Stimulated activated CD8-positive, alpha-beta memory T cell treated with anti-CD3 and anti-CD28 coated beads, Interleukin-12 subunit alpha, Interleukin-12 subunit beta, amount 100 ng/mL, for 24 hours (primary cell): ENCODE measurements around the gene NEGR1.

Source experiments
- DNase-seq: peaks from one replicate; pipeline ENCODE4 v3.0.0-alpha.2; 2020; ENCODE audit errors: extremely low read depth

The NEGR1 gene

DNA sequence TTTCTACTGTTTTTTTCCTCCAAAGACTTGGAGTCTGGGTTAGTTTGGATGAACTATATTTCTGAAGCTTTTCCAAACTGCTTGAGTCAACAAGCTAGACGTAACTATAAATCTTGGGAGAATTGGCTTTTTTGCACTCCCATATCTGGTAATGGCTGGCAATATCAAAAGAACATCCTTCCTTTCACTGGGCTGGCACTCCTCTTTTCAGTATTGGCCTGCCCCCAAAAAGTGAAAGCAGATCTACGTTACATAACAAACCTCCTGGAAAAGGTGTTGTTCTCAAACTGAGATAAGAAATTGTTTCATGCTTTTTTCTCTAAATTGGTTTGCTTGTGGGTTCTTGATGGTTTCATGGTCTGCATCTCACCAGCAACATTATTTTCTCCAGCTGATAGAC is 499.3 kb downstream of the NEGR1 start:
- no peak for DNase-seq

DNA sequence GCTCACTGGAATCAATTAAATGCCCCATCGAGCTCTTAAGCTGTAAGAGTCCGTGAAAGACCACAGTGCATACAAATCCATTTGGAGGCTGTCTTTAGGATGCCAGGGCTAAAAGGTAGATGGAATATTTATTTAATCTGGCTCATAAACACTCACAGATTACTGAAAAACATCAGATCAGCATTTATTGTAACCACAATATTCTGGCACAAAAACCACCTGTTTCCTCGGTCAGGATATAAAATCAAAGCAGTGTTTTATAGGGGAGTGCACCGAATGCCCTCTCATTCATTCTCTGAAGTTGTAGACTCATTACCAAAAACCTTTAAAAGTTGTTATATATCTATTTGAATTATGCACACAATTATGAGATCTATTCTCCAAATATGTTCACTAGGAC is 500.9 kb downstream of the NEGR1 start:
- no peak for DNase-seq

DNA sequence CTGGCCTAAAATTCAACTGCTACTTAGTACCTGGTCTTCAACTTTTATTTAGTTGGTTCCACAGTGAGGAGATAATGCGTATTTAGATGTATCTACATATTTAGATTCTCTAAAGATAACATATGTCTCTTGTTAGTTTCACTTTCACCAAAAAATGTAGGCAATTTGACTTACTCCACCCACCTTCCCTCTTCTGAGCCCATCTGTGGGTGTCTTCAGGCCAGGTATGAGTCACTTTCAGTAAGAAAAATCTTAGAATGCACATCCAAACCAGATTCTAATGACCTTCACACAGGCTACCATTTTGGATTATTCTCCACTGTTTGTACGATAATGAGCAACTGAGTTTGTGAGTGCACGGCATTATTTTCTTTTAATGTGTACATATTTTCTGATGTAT is 501.7 kb downstream of the NEGR1 start:
- DNase-seq, result no peak

GRCh38 chr1:71778940-71779339 is 503.4 kb downstream of the NEGR1 start:
- DNase-seq, result no peak

DNA sequence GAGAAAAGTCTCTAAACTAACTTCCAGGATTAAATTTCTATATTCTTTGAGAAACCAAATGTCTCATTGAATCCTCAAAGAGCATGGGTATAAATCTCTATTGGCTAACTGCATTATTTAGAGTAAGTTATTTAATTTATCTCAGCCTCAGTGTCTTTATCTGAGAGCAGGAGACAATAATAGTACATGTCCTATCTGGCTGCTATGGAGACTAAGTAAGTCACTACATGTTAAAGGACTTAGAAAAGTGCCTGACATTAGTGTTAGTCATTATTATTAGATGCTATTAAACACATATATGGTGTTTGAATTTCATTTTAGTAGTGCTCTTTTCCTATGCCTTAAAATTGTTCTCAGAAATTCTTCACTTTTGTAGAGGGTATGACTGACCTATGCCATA is 505.2 kb downstream of the NEGR1 start:
- DNase-seq, result no peak

DNA sequence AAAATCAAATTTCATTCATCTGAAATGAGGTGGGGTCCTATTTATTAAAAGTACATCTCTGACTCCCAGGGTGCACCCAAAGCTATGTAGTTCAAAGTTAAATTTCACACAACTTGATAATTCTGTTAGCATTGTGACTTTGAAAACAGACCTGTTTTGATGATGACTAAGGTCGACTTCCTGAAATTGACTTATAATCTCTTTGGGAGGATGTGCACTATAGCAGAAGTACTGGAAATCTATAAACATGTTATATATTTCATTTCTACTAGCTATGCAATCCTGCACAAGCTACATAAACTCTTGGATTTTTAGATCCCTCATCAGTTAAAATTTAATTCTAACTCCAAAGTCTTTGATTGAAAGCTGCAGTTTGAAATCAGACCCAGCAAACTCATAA is 507.6 kb downstream of the NEGR1 start:
- DNase-seq, result no peak

- no peak for DNase-seq
These were observed 512.2 kb downstream of the NEGR1 start for GRCh38 chr1:71770121-71770520.

- no peak for DNase-seq
These were observed 515.6 kb downstream of the NEGR1 start for GRCh38 chr1:71766748-71767147.

- no peak for DNase-seq
These were observed 519.7 kb downstream of the NEGR1 start for GRCh38 chr1:71762514-71763255.

GRCh38 chr1:71755441-71755840 is 526.9 kb downstream of the NEGR1 start:
- DNase-seq, result no peak

GRCh38 chr1:71753746-71754145 is 528.6 kb downstream of the NEGR1 start:
- no peak for DNase-seq

- DNase-seq, result no peak
These were observed 537.0 kb downstream of the NEGR1 start for GRCh38 chr1:71745326-71745725.

- DNase-seq, result no peak
These were observed 538.5 kb downstream of the NEGR1 start for GRCh38 chr1:71743862-71744261.

- no peak for DNase-seq
These were observed 543.4 kb downstream of the NEGR1 start for GRCh38 chr1:71738910-71739309.

DNA sequence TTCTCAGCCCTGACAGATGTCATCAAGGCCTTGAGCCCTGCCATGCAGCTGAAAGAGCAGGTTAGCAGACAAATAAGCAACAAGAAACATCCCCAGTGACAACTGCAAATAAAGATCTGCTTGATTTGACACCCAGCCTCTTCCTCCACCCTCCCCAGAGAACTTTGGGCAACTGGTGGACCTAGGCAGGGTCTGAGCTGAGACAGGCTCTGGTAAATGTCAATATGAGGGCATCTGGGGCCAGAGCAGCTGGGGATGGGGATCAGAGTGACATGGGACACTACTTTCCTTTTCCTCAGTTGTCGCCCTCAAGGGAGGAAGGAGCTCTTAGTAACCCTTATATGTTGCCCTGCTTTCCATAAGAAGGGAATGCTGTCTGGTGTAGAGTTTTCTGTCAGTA is 544.1 kb downstream of the NEGR1 start:
- DNase-seq, result no peak

DNA sequence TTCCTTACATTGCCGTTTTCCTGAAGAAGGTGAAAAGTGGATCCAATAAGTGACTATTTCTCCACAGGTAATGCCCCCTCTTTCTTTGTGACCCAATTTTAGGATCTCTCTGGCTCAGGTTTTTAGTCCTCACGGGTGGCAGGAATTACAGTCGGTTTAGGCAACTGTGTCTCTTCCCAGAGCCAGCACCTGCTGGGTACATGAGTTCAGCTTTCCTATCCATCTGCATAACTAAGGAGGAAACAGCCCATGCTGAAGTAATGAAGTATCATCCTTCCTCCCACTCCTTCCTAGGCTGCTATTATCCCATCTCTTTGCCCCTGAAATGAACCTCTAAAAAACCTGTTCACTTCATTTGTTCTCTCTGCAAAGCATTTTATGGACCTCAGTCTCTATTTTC is 544.6 kb downstream of the NEGR1 start:
- no peak for DNase-seq

DNA sequence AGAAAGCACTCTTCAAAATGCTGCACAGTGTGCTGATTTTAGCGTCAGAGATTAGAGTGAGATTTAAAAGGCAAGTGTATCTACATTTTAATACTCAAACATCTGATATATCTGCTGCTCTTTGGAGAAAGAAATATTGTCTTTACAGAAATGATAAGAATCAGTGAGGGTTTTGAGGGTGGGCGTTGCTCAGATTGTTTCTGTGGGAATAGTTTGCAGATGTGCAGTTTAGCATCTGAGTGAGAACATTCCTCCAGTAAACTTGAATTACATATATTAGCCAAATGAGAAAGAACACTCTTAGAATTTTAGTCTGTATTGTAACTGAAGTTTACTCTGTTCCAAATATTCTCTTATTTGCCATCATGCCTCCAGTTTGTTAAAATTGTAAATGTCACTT is 549.2 kb downstream of the NEGR1 start:
- no peak for DNase-seq

GRCh38 chr1:71721532-71721931 is 560.8 kb downstream of the NEGR1 start:
- no peak for DNase-seq

DNA sequence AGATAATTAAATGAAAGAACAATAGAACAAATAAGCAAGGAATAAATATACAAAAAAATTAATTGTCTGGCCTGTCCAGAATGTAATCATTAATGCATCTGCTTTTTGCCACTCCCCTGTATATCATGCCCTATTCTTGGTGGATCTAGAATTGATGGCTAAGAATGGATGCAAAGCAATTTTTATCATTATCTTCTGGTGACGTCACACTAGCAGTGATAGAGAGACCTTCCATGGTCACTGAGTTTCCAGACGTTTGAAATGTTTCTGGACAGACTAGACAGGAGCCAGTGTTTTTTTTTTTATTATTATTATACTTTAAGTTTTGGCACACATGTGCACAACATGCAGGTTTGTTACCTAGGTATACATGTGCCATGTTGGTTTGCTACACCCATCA is 563.0 kb downstream of the NEGR1 start:
- DNase-seq, result no peak

DNA sequence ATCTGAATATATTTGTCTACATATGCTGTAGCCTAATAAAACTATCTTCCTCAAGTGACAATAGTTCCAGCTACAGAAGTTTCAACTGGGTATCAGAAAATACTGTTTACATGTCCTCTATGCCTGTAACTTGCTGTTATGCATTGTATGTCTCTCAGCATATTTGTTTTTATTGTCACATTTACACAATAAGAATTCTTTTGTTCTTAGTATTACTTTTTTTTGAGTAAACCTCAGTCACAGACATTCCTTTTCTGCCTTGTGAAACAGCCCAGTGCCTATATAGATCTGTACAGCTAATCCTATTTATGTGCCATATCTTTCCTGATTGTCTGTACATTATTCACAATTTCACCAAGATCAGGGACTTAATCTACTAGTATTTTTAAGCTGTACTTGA is 565.2 kb downstream of the NEGR1 start:
- no peak for DNase-seq

DNA sequence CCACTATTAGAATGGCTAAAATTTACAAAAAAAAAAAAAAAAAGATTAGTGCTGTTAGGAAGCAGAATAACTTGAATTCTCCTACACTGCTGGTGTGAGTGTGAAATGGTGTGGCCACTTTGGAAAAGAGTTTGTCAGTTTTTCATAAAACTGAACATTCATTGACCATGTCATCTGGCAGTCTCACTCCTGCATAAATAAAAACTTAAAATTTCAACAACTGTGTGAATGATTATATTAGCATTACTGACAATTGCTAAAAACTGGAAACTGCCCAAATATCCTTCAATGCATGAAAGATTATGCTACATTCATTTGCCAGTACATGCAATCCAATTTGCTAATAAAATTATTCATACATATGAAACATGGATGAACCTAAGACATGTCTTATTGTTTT is 570.9 kb downstream of the NEGR1 start:
- no peak for DNase-seq

DNA sequence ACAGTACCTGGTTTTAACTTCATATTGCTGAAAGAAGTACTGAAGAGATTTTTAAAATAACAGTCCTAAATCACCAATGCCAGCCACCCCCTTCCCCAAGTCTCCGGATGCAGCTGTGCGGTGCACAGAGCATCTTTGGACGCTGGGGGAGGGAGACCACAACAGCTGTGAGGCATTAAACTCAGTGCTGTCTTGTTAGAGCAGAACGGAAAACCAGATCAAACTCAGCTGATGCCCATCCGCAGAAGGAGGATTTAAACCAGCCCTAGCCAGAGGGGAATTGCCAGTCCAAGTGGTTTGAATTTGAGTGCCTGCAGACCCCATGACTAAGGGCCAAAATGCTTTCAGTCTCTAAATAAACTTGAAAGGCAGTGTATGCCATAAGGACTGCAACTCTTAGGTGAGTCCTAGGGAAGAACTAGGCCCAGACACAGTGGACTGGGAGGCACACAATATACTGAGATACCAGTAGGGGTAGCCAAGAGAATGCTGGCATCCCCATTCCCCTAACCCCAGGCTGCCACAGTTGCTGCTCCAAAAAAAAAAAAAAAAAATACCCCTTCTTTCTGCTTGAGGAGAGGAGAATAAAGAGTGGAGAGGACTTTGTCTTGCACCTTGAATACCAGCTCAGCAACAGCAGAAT is 576.2 kb downstream of the NEGR1 start:
- no peak for DNase-seq

GRCh38 chr1:71698186-71698585 is 584.2 kb downstream of the NEGR1 start:
- no peak for DNase-seq

DNA sequence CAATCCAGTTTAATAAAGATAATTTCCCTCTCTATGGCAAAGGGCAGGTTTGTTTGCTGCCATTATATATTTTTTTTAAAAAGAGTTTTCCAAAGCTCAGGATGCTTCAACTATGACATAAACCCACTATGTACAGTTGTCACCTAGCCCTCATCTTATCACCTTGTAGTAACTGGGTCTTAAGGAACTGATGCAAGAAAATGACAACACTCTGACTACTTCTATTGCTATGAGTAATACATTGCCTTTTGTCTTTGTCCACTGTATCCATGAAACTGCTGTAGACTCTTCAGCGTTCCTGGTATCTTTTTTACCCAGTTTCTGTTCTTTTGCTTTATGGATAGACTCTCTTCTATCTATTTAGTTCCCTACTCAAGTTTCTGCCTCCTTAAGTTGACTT is 586.5 kb downstream of the NEGR1 start:
- no peak for DNase-seq
